NCI-H510A (cell line): Measurements from ENCODE around the gene GSK3A.
A peak's percentile ranks its signal among the peaks of the same experiment; 100 is the strongest.

Source experiments
- DNase-seq: peaks from one replicate; lab custom pipeline; 2025; lab: John Stamatoyannopoulos, UW

Gene GSK3A

GRCh38 chr19:42242512-42243409 is at the start of gene GSK3A:
TSS of gene GSK3A (minus strand) at chr19:42242602. CDS start at chr19:42242465, 137 bp downstream.
- DNase-seq: peak; percentile 99

GRCh38 chr19:42291435-42291810 is 49.0 kb upstream of the GSK3A start:
- DNase-seq: no peak

- DNase-seq: no peak
Observed at GRCh38 chr19:42290523-42291434, 48.4 kb upstream of the GSK3A start.

- DNase-seq: no peak
Observed at GRCh38 chr19:42290136-42290522, 47.7 kb upstream of the GSK3A start.

GRCh38 chr19:42289556-42290041 is 47.2 kb upstream of the GSK3A start:
- no peak for DNase-seq

GRCh38 chr19:42288881-42289555 is 46.6 kb upstream of the GSK3A start:
- DNase-seq: no peak

- no peak for DNase-seq
Observed at GRCh38 chr19:42288387-42288786, 46.0 kb upstream of the GSK3A start.

GRCh38 chr19:42287827-42288107 is 45.4 kb upstream of the GSK3A start:
- DNase-seq: no peak

- DNase-seq: no peak
Observed at GRCh38 chr19:42287017-42287826, 44.8 kb upstream of the GSK3A start.

- no peak for DNase-seq
Observed at GRCh38 chr19:42286349-42287016, 44.1 kb upstream of the GSK3A start.

- no peak for DNase-seq
Observed at GRCh38 chr19:42285988-42286348, 43.6 kb upstream of the GSK3A start.

GRCh38 chr19:42285541-42285941 is 43.1 kb upstream of the GSK3A start:
- no peak for DNase-seq

GRCh38 chr19:42284591-42285341 is 42.4 kb upstream of the GSK3A start:
- no peak for DNase-seq

GRCh38 chr19:42284066-42284501 is 41.7 kb upstream of the GSK3A start:
- peak; percentile 74 for DNase-seq

GRCh38 chr19:42283188-42284065 is 41.0 kb upstream of the GSK3A start:
- DNase-seq: peak; percentile 95

- no peak for DNase-seq
Observed at GRCh38 chr19:42282819-42283187, 40.4 kb upstream of the GSK3A start.

GRCh38 chr19:42281827-42282762 is 39.7 kb upstream of the GSK3A start:
- no peak for DNase-seq
